IPS-20b (cell line): Measurements from ENCODE around the gene GXYLT2.

ENCODE experiments used
- H3K27ac ChIP-seq: one replicate; pipeline ENCODE4 v1.5.1; 2013; ENCODE audit warnings: low read length
- H3K27me3 ChIP-seq: 2 replicates; pipeline ENCODE4 v1.6.1; 2013; ENCODE audit warnings: mild to moderate bottlenecking, low read length, inconsistent platforms; ENCODE audit not compliant: insufficient read depth
- H3K36me3 ChIP-seq: 2 replicates; pipeline ENCODE4 v1.6.1; 2013; ENCODE audit warnings: low read depth, mild to moderate bottlenecking, inconsistent platforms, low read length, moderate library complexity; ENCODE audit not compliant: insufficient read depth
- H3K4me1 ChIP-seq: 2 replicates; pipeline ENCODE4 v1.6.1; 2013; ENCODE audit warnings: mild to moderate bottlenecking, control low read depth, inconsistent platforms, low read length, moderate library complexity; ENCODE audit not compliant: insufficient read depth
- H3K4me3 ChIP-seq: 2 replicates; pipeline ENCODE4 v1.5.1; 2013; ENCODE audit warnings: mild to moderate bottlenecking, low read length, inconsistent platforms
- H3K9ac ChIP-seq: 2 replicates; pipeline ENCODE4 v1.6.1; 2013; ENCODE audit warnings: low read depth, mild to moderate bottlenecking, inconsistent platforms, low read length, moderate library complexity
- H3K9me3 ChIP-seq: 2 replicates; pipeline ENCODE4 v1.6.1; 2013; ENCODE audit warnings: mild to moderate bottlenecking, low read depth, low read length, inconsistent platforms; ENCODE audit not compliant: insufficient read depth

Gene GXYLT2

DNA sequence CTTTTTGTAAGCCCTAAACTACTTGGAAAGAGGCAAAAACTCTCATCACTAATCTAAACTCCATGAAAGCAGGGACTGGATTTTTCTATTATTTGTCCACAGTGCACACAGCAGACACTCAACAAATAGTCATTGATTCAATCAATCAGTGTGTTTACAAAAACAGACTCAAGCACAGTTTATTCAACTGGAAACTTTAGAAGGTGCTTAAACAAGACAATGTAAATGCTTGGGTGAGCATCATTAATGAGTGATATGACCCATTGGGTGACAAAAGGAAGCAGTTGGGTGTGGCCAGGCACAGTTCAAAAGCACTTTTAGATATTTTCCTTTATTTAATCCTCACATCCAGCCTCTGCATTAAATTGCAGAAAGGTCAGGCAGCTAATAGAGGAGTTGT, 76.8 kb downstream of the GXYLT2 start:
- no peak overlapping the region for H3K27ac ChIP-seq
- H3K4me3 ChIP-seq: no peak overlapping the region
- no peaks in the 10 kb centered on the region for H3K27me3 ChIP-seq
- H3K9ac ChIP-seq: no peak overlapping the region
- H3K4me1 ChIP-seq: no peaks in the 10 kb centered on the region
- H3K9me3 ChIP-seq: no peaks in the 10 kb centered on the region
- H3K36me3 ChIP-seq: no peaks in the 10 kb centered on the region

DNA sequence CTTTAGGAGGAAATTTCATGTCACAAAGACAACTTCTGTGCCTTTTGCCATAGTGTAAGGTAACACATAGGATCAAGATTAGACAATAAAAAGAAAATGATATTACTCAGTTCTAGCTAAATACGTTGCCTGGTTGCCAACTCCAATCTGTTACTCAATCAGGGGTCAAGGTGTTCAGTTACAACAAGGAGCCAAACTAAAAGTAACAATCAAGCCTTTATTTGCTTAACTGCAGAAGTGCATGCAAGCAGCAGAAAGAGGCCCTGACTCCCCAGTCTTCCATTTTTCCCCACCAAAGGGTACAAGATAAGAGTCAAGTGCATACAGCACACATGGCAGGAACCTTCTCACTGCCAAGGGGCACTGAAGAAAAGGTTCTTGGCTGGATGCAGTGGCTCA, 80.4 kb downstream of the GXYLT2 start:
- Histone ChIP-seq H3K9me3 (no peaks in the 10 kb centered on the region), H3K27me3 (no peaks in the 10 kb centered on the region), H3K27ac (no peak overlapping the region), H3K36me3 (no peaks in the 10 kb centered on the region), H3K4me1 (0 out of 2 replicates have a peak, but pooled peaks cover 5% of the 10 kb centered on the region), H3K9ac (no peak overlapping the region), H3K4me3 (no peak overlapping the region)

DNA sequence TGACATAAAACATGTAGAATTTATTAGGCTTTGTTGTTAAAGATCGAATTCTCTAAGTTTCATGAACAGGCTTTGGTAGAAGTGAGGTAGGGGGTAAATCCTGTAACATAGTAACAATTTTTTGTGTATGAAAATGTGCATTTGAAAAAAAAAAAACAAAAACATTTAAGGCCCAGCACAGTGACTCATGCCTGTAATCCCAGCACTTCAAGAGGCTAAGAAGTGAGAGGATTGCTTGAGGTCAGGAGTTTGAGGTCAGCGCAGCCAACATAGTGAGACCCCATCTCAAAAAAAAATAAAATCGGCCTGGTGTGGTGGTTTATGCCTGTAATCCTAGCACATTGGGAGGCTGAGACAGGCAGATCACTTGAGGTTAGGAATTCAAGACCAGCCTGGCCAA, 81.9 kb downstream of the GXYLT2 start:
- H3K27ac ChIP-seq: no peak overlapping the region
- no peaks in the 10 kb centered on the region for H3K36me3 ChIP-seq
- no peaks in the 10 kb centered on the region for H3K9me3 ChIP-seq
- H3K4me1 ChIP-seq: 0 out of 2 replicates have a peak, but pooled peaks cover 5% of the 10 kb centered on the region
- H3K9ac ChIP-seq: no peak overlapping the region
- H3K4me3 ChIP-seq: no peak overlapping the region
- no peaks in the 10 kb centered on the region for H3K27me3 ChIP-seq

DNA sequence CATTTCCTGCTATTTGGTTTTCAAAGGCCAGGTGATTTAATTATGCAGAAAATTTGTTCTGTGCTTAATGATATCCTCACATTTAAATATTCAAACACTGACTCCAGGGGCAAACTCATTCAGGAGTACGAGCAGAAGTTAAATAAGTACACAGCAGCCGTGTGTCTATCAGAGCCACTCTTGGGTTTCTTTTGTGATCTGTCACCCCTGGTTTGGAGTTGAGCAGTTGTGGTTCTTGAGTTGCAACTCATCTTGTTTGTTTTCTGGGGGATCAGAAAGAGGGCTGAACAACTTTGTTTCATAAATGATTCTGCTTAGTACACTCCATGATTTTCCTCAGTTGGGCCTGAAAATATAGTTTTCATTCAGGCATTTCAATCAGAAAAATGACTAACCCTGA, 83.1 kb downstream of the GXYLT2 start:
- Histone ChIP-seq H3K36me3 (no peaks in the 10 kb centered on the region), H3K9me3 (no peaks in the 10 kb centered on the region), H3K4me1 (peaks cover 5% of the 10 kb centered on the region; the same call in 1 of the 2 replicates), H3K27me3 (no peaks in the 10 kb centered on the region), H3K27ac (no peak overlapping the region), H3K9ac (no peak overlapping the region), H3K4me3 (no peak overlapping the region)

DNA sequence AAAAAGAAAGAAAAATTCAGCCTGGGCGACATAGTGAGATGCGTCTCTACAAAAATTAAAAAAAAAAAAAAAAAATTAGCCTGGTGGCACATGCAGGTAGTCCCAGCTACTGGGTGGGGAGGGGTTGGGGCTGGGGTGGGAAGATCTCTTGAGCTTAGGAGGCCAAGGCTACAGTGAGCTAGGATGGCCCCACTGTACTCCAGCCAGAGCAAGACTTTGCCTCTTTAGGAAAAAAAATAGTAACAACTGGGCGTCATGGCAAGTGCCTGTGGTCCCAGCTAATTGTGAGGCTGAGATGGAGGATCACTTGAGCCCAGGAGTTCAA, 84.8 kb downstream of the GXYLT2 start:
- Histone ChIP-seq H3K27ac (no peak overlapping the region), H3K9me3 (no peaks in the 10 kb centered on the region), H3K4me1 (peaks cover 5% of the 10 kb centered on the region; the same call in 1 of the 2 replicates), H3K27me3 (no peaks in the 10 kb centered on the region), H3K36me3 (no peaks in the 10 kb centered on the region), H3K9ac (no peak overlapping the region), H3K4me3 (no peak overlapping the region)

DNA sequence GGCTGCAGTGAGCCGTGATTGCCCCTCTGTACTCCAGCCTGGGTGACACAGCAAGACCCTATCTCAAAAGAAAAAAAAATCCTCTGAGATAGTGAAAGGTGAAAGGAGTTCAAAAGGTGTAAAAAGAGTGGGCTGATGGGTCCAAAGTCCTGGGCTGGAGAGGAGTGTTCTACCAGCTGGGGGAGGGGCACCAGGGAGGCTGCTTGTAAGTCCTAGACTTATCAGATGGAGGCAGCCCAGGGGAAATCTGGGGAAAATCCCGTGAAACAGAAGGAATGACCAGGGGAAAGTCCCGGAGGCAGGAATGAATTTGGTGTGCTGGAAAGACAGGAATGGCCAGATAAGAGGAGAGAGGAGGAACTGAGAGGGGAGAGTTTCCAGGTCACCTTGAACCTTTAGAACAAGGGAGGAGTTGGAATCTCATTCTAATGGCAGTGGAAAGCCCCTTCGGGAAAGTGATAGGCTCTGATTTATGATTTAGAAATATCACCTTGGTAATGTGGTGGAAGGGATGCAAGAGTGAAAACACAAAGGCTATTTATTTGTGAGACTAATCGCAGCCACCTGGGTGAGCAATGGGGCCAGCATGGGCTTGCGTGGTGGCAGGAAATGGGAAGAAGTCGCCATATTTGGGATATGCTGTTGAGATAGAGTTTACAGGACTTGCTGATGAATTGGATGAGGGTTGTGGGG, 85.3 kb downstream of the GXYLT2 start:
- Histone ChIP-seq H3K27me3 (no peaks in the 10 kb centered on the region), H3K36me3 (no peaks in the 10 kb centered on the region), H3K4me1 (peaks cover 5% of the 10 kb centered on the region; the same call in 1 of the 2 replicates), H3K27ac (no peak overlapping the region), H3K4me3 (no peak overlapping the region), H3K9me3 (no peaks in the 10 kb centered on the region), H3K9ac (no peak overlapping the region)

DNA sequence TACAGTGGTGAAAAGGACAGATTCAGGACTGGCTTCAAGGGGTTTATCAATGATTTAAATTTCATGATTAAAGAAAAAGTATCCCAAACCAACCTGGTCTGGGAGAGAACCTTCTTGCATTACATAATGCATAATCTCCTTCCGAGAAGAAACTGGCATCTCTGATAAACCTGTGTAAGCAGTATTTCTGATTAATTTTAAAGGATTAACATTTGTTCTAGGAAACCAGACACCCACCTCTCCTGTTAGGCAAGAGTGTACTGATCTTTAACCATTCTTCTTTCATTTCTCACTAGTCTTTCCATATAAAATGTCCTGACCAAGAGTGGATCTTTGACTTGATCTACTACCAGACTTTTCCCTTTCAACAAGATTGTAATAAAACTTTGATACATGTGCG, 85.9 kb downstream of the GXYLT2 start:
- H3K36me3 ChIP-seq: no peaks in the 10 kb centered on the region
- no peak overlapping the region for H3K4me3 ChIP-seq
- H3K9me3 ChIP-seq: no peaks in the 10 kb centered on the region
- no peak overlapping the region for H3K27ac ChIP-seq
- H3K4me1 ChIP-seq: peaks cover 5% of the 10 kb centered on the region; the same call in 1 of the 2 replicates
- no peak overlapping the region for H3K9ac ChIP-seq
- no peaks in the 10 kb centered on the region for H3K27me3 ChIP-seq

DNA sequence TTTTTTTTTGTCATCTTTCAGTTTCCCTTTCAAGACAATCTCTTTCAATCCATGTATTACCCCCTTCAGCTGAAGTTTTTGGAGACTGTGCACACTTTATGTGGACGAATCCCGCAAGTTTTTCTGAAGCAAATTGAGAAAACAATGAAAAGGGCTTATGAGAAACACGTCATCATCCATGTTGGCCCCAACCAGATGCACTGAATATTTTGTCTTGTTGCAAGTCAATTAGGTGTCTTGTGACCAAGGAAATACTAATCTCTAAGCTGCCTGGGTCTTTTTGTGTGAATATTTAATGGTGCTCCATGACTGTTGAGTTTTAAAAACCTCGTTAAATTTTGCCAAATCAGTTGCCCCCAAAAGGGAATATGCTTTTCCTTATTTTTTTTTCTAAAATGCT, 87.1 kb downstream of the GXYLT2 start:
- peaks cover 5% of the 10 kb centered on the region; the same call in 1 of the 2 replicates for H3K4me1 ChIP-seq
- no peaks in the 10 kb centered on the region for H3K36me3 ChIP-seq
- H3K27ac ChIP-seq: no peak overlapping the region
- H3K4me3 ChIP-seq: no peak overlapping the region
- H3K9me3 ChIP-seq: no peaks in the 10 kb centered on the region
- H3K27me3 ChIP-seq: no peaks in the 10 kb centered on the region
- no peak overlapping the region for H3K9ac ChIP-seq

DNA sequence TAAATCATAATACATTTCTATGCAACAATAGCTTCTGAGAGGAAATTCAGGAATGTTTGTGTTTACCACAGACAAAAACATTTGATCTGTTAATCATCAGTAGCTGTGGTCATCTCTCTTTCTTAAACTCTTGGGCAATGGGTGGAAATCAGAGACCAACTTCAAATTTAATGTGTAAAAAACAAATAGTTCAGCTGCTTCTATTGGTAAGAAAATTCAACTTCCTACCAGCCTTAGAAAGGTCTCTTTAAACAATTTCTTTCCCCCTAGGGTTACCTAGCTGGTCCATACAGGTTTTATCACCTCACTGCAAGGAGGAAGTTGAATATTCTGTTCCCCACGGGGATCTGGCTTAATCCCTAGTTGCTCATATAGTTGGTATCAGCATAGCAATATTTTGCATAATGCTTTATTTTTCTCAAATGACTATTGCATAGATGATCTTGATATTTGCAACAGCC, 88.5 kb downstream of the GXYLT2 start:
- Histone ChIP-seq H3K4me1 (peaks cover 5% of the 10 kb centered on the region; the same call in 1 of the 2 replicates), H3K36me3 (no peaks in the 10 kb centered on the region), H3K9ac (no peak overlapping the region), H3K9me3 (no peaks in the 10 kb centered on the region), H3K4me3 (no peak overlapping the region), H3K27ac (no peak overlapping the region), H3K27me3 (no peaks in the 10 kb centered on the region)

DNA sequence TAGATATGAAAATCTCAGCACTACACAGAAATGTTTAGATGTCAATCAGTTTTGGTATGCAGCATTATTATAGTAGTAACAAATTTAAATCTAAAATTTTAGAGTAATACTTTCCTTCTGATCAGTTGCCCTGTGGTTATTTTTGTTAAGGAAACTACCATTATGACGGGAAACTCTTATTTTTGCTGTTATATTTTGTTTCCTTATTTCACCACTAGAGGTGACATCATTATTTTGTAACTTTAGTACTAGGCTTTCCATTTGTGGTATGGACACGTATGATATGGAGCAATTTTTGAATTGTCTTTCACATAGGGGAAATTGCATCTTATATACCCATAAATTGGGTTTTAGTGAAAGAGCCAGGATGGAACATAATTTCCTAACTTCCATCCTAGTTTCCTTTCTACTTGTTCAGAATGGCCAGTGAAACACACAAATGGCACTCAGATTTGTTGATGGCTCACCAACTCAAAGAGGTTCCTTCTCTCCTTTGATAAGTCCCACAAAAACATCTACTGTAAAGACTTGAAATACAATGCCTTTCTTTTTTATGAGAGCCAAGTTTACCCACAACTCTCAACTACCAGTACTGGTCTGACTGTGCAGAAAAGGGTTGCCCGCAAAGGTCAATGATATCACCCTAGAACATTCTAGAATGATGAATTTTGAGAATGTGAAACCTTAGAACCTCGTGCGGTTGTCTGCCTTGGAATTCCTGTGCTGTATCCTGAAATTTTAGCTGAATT, 89.4 kb downstream of the GXYLT2 start:
- no peaks in the 10 kb centered on the region for H3K27me3 ChIP-seq
- H3K4me3 ChIP-seq: no peak overlapping the region
- H3K36me3 ChIP-seq: no peaks in the 10 kb centered on the region
- H3K27ac ChIP-seq: no peak overlapping the region
- H3K9ac ChIP-seq: no peak overlapping the region
- no peaks in the 10 kb centered on the region for H3K9me3 ChIP-seq
- peaks cover 5% of the 10 kb centered on the region; the same call in 1 of the 2 replicates for H3K4me1 ChIP-seq

DNA sequence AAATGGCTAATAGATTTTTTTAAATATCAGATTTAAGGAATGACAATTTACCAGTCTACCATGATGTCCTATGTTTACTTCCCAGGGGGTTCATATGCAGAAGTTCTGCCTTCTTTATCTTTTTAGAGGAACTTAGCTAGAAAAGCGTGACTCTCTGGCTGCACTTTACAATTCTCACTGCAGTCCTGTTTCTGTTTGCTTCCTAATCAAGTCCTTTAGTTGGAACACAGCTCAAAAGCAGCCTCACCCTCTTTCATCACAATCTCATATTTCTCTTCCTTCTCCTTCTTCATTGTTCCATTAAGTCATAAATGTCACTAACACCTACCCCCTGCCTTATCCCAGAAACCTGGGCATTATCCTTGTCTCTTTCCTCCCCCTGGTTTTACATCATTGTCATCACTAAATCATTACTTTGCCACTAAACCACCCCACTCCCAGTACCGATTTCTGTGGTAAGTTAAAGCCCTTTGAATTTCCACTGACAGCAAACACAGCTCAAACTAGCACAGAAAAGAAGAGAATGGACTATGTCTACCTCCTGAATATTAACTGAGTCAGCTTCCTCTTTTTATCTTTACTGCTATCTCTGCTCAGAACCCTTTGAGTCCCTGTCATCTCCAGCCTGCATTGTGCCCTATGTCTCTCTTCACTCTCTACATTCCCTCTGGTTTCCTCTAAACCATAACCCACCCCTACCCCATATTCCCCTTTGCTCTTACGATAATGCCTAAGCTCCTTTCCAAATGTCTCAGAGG, 94.9 kb downstream of the GXYLT2 start:
- no peaks in the 10 kb centered on the region for H3K36me3 ChIP-seq
- H3K27me3 ChIP-seq: no peaks in the 10 kb centered on the region
- H3K9me3 ChIP-seq: peaks cover 13% of the 10 kb centered on the region; the same call in 1 of the 2 replicates
- no peak overlapping the region for H3K9ac ChIP-seq
- no peak overlapping the region for H3K27ac ChIP-seq
- no peaks in the 10 kb centered on the region for H3K4me1 ChIP-seq
- no peak overlapping the region for H3K4me3 ChIP-seq
